Lung (tissue), 12 donors: Measurements from ENCODE around the gene ERMARD. TPM values are rescaled to one million over a fixed set of nuclear protein-coding genes. Genes with fewer than 3 reads are reported as not detected.

ENCODE experiments used
- ATAC-seq: fragments of 200-7000 bp; cut with Tn5 transposase; one replicate; pipeline ENCODE4 v1.9.1; 2020; ENCODE audit warnings: moderate number of reproducible peaks; ENCODE audit not compliant: insufficient read depth, low FRiP score
- DNase-seq, 3 donors: peaks; one replicate each; pipeline ENCODE4 v3.0.0-alpha.2; 2013 to 2017
- H3K27ac ChIP-seq, 2 donors: one replicate each; pipeline ENCODE4 v1.5.1; 2013; ENCODE audit warnings: mild to moderate bottlenecking in 2 of 2, moderate library complexity in 2 of 2, control low read depth in 1 of 2, inconsistent platforms in 1 of 2, low read depth in 1 of 2, low read length in 1 of 2
- H3K27me3 ChIP-seq, 3 donors: one replicate each; pipeline ENCODE4 v1.5.1; 2013; ENCODE audit warnings: low read length in 2 of 3; ENCODE audit not compliant: control insufficient read depth in 3 of 3, insufficient read depth in 3 of 3
- H3K36me3 ChIP-seq, 4 donors: one replicate each; pipeline ENCODE4 v1.5.1; 2013; ENCODE audit warnings: low read length in 4 of 4, mild to moderate bottlenecking in 1 of 4, moderate library complexity in 1 of 4; ENCODE audit not compliant: control insufficient read depth in 4 of 4, insufficient read depth in 4 of 4
- H3K4me1 ChIP-seq, 5 donors: one replicate each; pipeline ENCODE4 v1.5.1; 2013; ENCODE audit warnings: low read length in 5 of 5, mild to moderate bottlenecking in 2 of 5, moderate library complexity in 1 of 5; ENCODE audit not compliant: control insufficient read depth in 5 of 5, insufficient read depth in 5 of 5
- H3K4me3 ChIP-seq: one replicate; pipeline ENCODE4 v1.5.1; 2013; ENCODE audit warnings: mild to moderate bottlenecking, control low read depth, moderate library complexity
- H3K9ac ChIP-seq, 2 donors: one replicate each; pipeline ENCODE4 v1.5.1; 2013; ENCODE audit warnings: low read length in 2 of 2, control low read depth in 1 of 2; ENCODE audit not compliant: insufficient read depth in 1 of 2
- H3K9me3 ChIP-seq, 4 donors: one replicate each; pipeline ENCODE4 v1.5.1; 2013; ENCODE audit warnings: low read length in 3 of 4, mild to moderate bottlenecking in 1 of 4, moderate library complexity in 1 of 4; ENCODE audit not compliant: control insufficient read depth in 4 of 4, insufficient read depth in 3 of 4
- WGBS, 2 donors: extraction: QIAGEN DNeasy Blood & Tissue Kit; methylation state at CpG; one replicate each; pipeline ENCODE4 v1.1.7; 2013; 5-methylcytosine and 5-hydroxymethylcytosine counted together
- polyA plus RNA-seq, 2 donors: library from polyadenylated mRNA; stranded (reverse); fragments of 200-250 nt; gene quantifications; one replicate each; pipeline ENCODE4 v1.2.1, GENCODE V29; 2013
- total RNA-seq, 2 donors: library from RNA; depleted of rRNA in 1 of 2; stranded (reverse); fragments of >200 nt in 1 of 2; gene quantifications; one replicate each; pipeline ENCODE4 v1.2.1, GENCODE V29; 2014 to 2021
- TF ChIP-seq, protein P1 (sequence below): IDR thresholded peaks from 2 replicates; pipeline ENCODE4 v1.5.1; 2012; ENCODE audit warnings: mild to moderate bottlenecking; ENCODE audit errors: control extremely low read depth, extremely low read depth
- donor health status: control.
- donor health status: control.
- donor health status: Bipolar disorder and iron deficiency.
- donor health status: healthy.
- donor health status: DM: yes; HTN: yes; CAD: no.

The ERMARD gene
- total and polyA plus RNA-seq, 4 donors: 18.7 to 55.3 (median 32.9) TPM

DNA sequence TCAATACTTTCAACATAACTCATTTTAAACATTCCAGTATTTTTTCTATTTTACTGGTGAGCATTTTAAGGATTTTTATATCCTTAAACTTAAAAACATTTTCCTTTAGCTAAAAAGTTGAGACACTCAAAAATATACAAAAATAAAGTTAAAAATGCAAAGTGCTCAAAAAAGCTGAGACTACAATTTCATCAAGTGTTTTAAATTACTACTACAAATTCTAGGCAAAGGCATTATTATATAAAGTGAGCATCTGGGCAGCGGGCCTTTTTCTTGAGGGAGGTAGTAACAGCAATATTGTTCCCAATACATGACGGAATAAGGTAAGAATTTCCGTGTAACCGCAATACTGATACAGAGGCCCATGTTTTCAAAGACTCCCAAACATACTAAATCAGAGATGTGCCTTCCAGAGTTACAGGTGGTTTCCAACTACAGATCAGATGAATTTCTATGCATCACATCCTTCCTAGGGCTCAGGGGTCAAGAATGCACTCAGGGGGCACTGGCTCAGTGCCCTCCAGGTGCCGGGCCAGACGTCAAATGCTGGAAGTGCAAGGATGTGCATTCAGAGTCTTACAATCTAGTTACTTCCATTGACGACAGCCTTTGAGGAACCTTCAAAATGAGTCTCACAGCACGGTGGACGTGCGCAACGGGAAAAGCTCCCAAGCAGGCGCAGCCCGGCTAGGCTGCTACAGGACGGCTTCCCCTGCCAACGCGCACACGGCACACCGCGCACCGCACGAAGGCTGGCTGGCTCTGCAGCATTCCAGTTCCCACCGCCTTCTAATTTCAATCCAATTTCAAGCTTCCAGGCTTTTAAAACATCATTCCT is 28.8 kb upstream of the ERMARD start:
- peaks cover 0 to 12% (median 0%) of the 10 kb centered on the region in 4 donors for H3K36me3 ChIP-seq
- H3K9ac ChIP-seq: peak overlapping the region; percentile 73 to 89
- H3K4me3 ChIP-seq: peak overlapping the region; percentile 86
- peak overlapping the region; percentile 95 to 100 for H3K27ac ChIP-seq
- no peak for ATAC-seq
- no peaks in the 10 kb centered on the region for H3K9me3 ChIP-seq
- 5 to 7% methylated on average over 22 of the region's 22 CpGs for WGBS, 2 donors
- H3K4me1 ChIP-seq: peaks cover 0 to 33% (median 7%) of the 10 kb centered on the region in 5 donors
- DNase-seq: peak in 2 of 3 donors; percentile 39 to 64
- TF ChIP-seq, protein P1, sequence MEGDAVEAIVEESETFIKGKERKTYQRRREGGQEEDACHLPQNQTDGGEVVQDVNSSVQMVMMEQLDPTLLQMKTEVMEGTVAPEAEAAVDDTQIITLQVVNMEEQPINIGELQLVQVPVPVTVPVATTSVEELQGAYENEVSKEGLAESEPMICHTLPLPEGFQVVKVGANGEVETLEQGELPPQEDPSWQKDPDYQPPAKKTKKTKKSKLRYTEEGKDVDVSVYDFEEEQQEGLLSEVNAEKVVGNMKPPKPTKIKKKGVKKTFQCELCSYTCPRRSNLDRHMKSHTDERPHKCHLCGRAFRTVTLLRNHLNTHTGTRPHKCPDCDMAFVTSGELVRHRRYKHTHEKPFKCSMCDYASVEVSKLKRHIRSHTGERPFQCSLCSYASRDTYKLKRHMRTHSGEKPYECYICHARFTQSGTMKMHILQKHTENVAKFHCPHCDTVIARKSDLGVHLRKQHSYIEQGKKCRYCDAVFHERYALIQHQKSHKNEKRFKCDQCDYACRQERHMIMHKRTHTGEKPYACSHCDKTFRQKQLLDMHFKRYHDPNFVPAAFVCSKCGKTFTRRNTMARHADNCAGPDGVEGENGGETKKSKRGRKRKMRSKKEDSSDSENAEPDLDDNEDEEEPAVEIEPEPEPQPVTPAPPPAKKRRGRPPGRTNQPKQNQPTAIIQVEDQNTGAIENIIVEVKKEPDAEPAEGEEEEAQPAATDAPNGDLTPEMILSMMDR: no peak
- no peaks in the 10 kb centered on the region for H3K27me3 ChIP-seq

- Histone ChIP-seq H3K27ac (peak overlapping the region; percentile 95 to 100), H3K9ac (peak overlapping the region; percentile 73 to 89), H3K27me3 (no peaks in the 10 kb centered on the region), H3K4me1 (peaks cover 0 to 33% (median 7%) of the 10 kb centered on the region in 5 donors), H3K4me3 (peak overlapping the region; percentile 86), H3K9me3 (no peaks in the 10 kb centered on the region), H3K36me3 (peaks cover 0 to 10% (median 0%) of the 10 kb centered on the region in 4 donors)
- DNase-seq: peak; percentile 86 to 90 (median 89)
- 1% methylated on average over 40 to 70 of the region's 70 CpGs for WGBS, 2 donors
- ATAC-seq: peak; percentile 44
- TF ChIP-seq, protein P1: no peak
These were observed 28.1 kb upstream of the ERMARD start for GRCh38 chr6:169723200-169723909.

DNA sequence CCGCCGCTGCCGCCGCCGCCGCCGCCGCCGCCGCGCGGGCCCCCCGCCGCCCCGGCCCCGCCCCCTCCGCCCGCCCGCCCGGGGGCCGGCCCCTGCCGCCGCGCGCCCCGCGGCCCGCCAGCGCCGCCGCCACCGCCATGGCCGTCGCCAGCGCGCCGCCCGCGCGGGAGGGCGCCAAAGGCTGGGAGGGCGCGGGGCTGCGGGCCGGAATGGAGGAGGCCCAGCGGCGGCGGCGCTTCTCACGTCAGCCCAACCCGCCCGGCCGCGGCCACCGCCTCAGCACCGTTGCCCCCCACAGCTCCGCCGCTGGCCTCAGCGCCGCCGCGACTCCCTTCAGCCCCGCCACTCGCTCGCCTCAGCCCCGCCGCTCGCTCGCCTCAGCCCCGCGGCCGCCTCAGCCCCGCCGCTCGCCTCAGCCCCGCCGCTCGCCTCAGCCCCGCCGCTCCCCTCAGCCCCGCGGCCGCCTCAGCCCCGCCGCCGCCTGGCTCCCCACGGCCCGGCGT is 27.4 kb upstream of the ERMARD start:
- 0 to 1% methylated on average over 12 to 89 of the region's 89 CpGs for WGBS, 2 donors
- ATAC-seq: no peak
- TF ChIP-seq, protein P1: no peak
- Histone ChIP-seq H3K9me3 (no peaks in the 10 kb centered on the region), H3K27me3 (no peaks in the 10 kb centered on the region), H3K4me3 (peak overlapping the region; percentile 89), H3K4me1 (peaks cover 0 to 33% (median 7%) of the 10 kb centered on the region in 5 donors), H3K36me3 (peaks cover 0 to 9% (median 0%) of the 10 kb centered on the region in 4 donors), H3K9ac (no peak overlapping the region), H3K27ac (peak overlapping the region; percentile 96 to 97)
- peak in 2 of 3 donors; percentile 47 to 50 for DNase-seq
